ENCODE results near the gene GSK3A. TPM values are rescaled to one million over a fixed set of nuclear protein-coding genes. Genes with fewer than 3 reads are reported as not detected.

Gene GSK3A
- total and polyA plus RNA-seq, 2 experiments from 2014 or later: 17.7 to 40.7 TPM

DNA sequence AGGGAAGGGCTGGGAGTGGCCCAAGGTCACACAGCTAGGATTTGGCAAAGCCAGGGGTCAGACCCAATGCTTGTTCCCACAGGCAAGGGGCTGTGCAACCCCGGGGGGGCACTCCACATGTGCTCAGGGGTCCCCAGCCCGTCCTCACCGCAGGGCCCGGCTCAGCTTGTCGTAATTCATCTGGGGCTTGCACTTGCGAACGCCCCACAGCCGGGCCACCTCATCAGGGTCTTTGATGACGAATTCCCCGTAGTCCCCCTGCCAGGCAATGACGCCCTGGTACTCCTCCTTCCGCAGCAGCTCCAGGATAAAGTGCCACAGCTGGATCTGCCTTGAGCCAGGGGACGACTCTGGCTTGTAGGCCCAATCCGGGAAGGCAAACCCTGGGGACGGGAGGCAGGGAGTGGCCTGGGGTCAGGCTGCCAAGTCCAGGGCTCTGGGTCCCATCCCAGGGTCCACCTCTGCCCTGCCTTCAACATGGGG is 7.8 kb upstream of the GSK3A start:
- Histone ChIP-seq H3K27me3 (ENCODE audit: insufficient read depth) (no peaks in the 10 kb centered on the region), H3K9me2 (ENCODE audit: insufficient read depth) (no peaks in the 10 kb centered on the region), H3K27ac (ENCODE audit: low read depth) (no peak overlapping the region), H3K36me3 (ENCODE audit: insufficient read depth) (no peaks in the 10 kb centered on the region), H3K4me1 (ENCODE audit: insufficient read depth) (peaks cover 35% of the 10 kb centered on the region), H2AFZ (no peak overlapping the region), H3F3A (replicated peaks; ENCODE audit: low read depth) (peaks cover 12% of the 10 kb centered on the region), H4K20me1 (replicated peaks; ENCODE audit: insufficient read depth) (no peaks in the 10 kb centered on the region; the same call in 1 of the 2 replicates), H3K4me2 (no peak overlapping the region), H3K79me2 (replicated peaks; ENCODE audit: insufficient read depth) (peaks cover 38% of the 10 kb centered on the region), H3K4me3 (no peak overlapping the region)
- Mint-ChIP-seq H3K4me1 (peaks cover 38% of the 10 kb centered on the region), H3K27me3 (ENCODE audit: insufficient read depth, low read depth, poor library complexity) (peaks cover 22% of the 10 kb centered on the region), H3K4me3 (no peak overlapping the region), H3K9me3 (no peaks in the 10 kb centered on the region; the same call in 2 of the 3 replicates), H3K27ac (no peak overlapping the region), H3K36me3 (ENCODE audit: low read depth) (peaks cover 10% of the 10 kb centered on the region; the same call in 2 of the 3 replicates)
- TF ChIP-seq ZNF114 (CRISPR knock-in tag; IDR thresholded peaks at IDR 0.05): no peak
- no peak for TF ChIP-seq STAT1 (IDR thresholded peaks at IDR 0.05; ENCODE audit: unreplicated experiment)
- DNase-seq (ENCODE audit: low spot score): no peak
- no peak for ATAC-seq

DNA sequence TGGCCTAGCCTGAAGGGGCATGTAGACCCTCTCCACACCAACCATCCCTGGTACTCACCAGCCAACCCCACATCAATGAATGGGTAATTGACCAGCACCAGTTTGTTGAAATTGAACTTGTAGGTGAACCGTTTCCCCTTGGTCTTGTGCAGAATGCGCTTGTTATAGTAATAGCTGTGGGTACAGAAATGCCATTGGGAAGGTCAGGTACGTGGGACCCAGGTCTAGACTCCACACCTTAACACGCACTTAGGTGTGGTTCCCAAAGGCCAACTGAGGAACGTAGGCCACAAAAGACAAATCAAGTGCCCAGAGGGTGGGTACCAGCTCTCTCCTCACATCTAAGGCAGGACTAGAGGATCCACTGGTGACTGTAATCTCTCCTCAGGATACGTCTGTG is 7.4 kb upstream of the GSK3A start:
- Histone ChIP-seq H3K27me3 (ENCODE audit: insufficient read depth) (no peaks in the 10 kb centered on the region), H3K4me3 (no peak overlapping the region), H3K4me2 (no peak overlapping the region), H3K4me1 (ENCODE audit: insufficient read depth) (peaks cover 35% of the 10 kb centered on the region), H3K79me2 (replicated peaks; ENCODE audit: insufficient read depth) (peaks cover 37% of the 10 kb centered on the region), H3F3A (replicated peaks; ENCODE audit: low read depth) (peaks cover 12% of the 10 kb centered on the region), H3K36me3 (ENCODE audit: insufficient read depth) (no peaks in the 10 kb centered on the region), H4K20me1 (replicated peaks; ENCODE audit: insufficient read depth) (no peaks in the 10 kb centered on the region; the same call in 1 of the 2 replicates), H2AFZ (no peak overlapping the region), H3K27ac (ENCODE audit: low read depth) (no peak overlapping the region), H3K9me2 (ENCODE audit: insufficient read depth) (no peaks in the 10 kb centered on the region)
- Mint-ChIP-seq H3K27ac (0 out of 2 replicates have a peak overlapping the region, but pooled peaks have one; percentile 48), H3K4me1 (peaks cover 42% of the 10 kb centered on the region), H3K4me3 (no peak overlapping the region), H3K27me3 (ENCODE audit: insufficient read depth, low read depth, poor library complexity) (peaks cover 22% of the 10 kb centered on the region), H3K36me3 (ENCODE audit: low read depth) (peaks cover 10% of the 10 kb centered on the region; the same call in 2 of the 3 replicates), H3K9me3 (no peaks in the 10 kb centered on the region; the same call in 2 of the 3 replicates)
- ATAC-seq (no peak), DNase-seq (ENCODE audit: low spot score) (no peak)
- TF ChIP-seq, protein P1, sequence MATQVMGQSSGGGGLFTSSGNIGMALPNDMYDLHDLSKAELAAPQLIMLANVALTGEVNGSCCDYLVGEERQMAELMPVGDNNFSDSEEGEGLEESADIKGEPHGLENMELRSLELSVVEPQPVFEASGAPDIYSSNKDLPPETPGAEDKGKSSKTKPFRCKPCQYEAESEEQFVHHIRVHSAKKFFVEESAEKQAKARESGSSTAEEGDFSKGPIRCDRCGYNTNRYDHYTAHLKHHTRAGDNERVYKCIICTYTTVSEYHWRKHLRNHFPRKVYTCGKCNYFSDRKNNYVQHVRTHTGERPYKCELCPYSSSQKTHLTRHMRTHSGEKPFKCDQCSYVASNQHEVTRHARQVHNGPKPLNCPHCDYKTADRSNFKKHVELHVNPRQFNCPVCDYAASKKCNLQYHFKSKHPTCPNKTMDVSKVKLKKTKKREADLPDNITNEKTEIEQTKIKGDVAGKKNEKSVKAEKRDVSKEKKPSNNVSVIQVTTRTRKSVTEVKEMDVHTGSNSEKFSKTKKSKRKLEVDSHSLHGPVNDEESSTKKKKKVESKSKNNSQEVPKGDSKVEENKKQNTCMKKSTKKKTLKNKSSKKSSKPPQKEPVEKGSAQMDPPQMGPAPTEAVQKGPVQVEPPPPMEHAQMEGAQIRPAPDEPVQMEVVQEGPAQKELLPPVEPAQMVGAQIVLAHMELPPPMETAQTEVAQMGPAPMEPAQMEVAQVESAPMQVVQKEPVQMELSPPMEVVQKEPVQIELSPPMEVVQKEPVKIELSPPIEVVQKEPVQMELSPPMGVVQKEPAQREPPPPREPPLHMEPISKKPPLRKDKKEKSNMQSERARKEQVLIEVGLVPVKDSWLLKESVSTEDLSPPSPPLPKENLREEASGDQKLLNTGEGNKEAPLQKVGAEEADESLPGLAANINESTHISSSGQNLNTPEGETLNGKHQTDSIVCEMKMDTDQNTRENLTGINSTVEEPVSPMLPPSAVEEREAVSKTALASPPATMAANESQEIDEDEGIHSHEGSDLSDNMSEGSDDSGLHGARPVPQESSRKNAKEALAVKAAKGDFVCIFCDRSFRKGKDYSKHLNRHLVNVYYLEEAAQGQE (IDR thresholded peaks at IDR 0.05; ENCODE audit: unreplicated experiment): no peak
- TF ChIP-seq, protein P2, sequence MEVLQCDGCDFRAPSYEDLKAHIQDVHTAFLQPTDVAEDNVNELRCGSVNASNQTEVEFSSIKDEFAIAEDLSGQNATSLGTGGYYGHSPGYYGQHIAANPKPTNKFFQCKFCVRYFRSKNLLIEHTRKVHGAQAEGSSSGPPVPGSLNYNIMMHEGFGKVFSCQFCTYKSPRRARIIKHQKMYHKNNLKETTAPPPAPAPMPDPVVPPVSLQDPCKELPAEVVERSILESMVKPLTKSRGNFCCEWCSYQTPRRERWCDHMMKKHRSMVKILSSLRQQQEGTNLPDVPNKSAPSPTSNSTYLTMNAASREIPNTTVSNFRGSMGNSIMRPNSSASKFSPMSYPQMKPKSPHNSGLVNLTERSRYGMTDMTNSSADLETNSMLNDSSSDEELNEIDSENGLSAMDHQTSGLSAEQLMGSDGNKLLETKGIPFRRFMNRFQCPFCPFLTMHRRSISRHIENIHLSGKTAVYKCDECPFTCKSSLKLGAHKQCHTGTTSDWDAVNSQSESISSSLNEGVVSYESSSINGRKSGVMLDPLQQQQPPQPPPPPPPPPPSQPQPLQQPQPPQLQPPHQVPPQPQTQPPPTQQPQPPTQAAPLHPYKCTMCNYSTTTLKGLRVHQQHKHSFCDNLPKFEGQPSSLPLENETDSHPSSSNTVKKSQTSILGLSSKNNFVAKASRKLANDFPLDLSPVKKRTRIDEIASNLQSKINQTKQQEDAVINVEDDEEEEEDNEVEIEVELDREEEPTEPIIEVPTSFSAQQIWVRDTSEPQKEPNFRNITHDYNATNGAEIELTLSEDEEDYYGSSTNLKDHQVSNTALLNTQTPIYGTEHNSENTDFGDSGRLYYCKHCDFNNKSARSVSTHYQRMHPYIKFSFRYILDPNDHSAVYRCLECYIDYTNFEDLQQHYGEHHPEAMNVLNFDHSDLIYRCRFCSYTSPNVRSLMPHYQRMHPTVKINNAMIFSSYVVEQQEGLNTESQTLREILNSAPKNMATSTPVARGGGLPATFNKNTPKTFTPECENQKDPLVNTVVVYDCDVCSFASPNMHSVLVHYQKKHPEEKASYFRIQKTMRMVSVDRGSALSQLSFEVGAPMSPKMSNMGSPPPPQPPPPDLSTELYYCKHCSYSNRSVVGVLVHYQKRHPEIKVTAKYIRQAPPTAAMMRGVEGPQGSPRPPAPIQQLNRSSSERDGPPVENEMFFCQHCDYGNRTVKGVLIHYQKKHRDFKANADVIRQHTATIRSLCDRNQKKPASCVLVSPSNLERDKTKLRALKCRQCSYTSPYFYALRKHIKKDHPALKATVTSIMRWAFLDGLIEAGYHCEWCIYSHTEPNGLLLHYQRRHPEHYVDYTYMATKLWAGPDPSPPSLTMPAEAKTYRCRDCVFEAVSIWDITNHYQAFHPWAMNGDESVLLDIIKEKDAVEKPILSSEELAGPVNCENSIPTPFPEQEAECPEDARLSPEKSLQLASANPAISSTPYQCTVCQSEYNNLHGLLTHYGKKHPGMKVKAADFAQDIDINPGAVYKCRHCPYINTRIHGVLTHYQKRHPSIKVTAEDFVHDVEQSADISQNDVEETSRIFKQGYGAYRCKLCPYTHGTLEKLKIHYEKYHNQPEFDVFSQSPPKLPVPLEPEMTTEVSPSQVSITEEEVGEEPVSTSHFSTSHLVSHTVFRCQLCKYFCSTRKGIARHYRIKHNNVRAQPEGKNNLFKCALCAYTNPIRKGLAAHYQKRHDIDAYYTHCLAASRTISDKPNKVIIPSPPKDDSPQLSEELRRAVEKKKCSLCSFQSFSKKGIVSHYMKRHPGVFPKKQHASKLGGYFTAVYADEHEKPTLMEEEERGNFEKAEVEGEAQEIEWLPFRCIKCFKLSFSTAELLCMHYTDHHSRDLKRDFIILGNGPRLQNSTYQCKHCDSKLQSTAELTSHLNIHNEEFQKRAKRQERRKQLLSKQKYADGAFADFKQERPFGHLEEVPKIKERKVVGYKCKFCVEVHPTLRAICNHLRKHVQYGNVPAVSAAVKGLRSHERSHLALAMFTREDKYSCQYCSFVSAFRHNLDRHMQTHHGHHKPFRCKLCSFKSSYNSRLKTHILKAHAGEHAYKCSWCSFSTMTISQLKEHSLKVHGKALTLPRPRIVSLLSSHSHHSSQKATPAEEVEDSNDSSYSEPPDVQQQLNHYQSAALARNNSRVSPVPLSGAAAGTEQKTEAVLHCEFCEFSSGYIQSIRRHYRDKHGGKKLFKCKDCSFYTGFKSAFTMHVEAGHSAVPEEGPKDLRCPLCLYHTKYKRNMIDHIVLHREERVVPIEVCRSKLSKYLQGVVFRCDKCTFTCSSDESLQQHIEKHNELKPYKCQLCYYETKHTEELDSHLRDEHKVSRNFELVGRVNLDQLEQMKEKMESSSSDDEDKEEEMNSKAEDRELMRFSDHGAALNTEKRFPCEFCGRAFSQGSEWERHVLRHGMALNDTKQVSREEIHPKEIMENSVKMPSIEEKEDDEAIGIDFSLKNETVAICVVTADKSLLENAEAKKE (CRISPR knock-in tag; IDR thresholded peaks at IDR 0.05): no peak
- TF ChIP-seq ZNF331 (CRISPR knock-in tag; IDR thresholded peaks at IDR 0.05; ENCODE audit: low read depth) (no peak), EZH2phosphoT487 (IDR thresholded peaks at IDR 0.05; ENCODE audit: unreplicated experiment) (no peak), POLR2AphosphoS5 (IDR thresholded peaks at IDR 0.05; ENCODE audit: low read depth) (no peak), NANOG (IDR thresholded peaks at IDR 0.05; ENCODE audit: borderline replicate concordance) (no peak), STAT1 (IDR thresholded peaks at IDR 0.05; ENCODE audit: unreplicated experiment) (no peak), ZNF114 (CRISPR knock-in tag; IDR thresholded peaks at IDR 0.05) (no peak), CREB1 (CRISPR knock-in tag; IDR thresholded peaks at IDR 0.05; ENCODE audit: low read depth) (no peak), JUNB (IDR thresholded peaks at IDR 0.05; ENCODE audit: unreplicated experiment) (no peak), EZH2 (IDR thresholded peaks at IDR 0.05; ENCODE audit: low read depth, unreplicated experiment) (no peak)
- TF ChIP-seq, protein P3, sequence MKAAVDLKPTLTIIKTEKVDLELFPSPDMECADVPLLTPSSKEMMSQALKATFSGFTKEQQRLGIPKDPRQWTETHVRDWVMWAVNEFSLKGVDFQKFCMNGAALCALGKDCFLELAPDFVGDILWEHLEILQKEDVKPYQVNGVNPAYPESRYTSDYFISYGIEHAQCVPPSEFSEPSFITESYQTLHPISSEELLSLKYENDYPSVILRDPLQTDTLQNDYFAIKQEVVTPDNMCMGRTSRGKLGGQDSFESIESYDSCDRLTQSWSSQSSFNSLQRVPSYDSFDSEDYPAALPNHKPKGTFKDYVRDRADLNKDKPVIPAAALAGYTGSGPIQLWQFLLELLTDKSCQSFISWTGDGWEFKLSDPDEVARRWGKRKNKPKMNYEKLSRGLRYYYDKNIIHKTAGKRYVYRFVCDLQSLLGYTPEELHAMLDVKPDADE (IDR thresholded peaks at IDR 0.05): no peak
